ENCODE measurements around the gene C9.
A peak's percentile ranks its signal among the peaks of the same experiment; 100 is the strongest.
"Not testable (repeated sequence)": the region's sequence is repeated elsewhere in the genome, so short reads cannot be mapped to it uniquely, and the experiment has no call there.

The C9 gene

GRCh38 chr5:39331861-39332381 lies 32.4 kb downstream of the C9 start:
- no peak for DNase-seq (ENCODE audit: low read depth in 1 of 2, low spot score in 1 of 2)

GRCh38 chr5:39328731-39329130 lies 35.6 kb downstream of the C9 start:
- DNase-seq (ENCODE audit: low read depth in 1 of 2, low spot score in 1 of 2) = no peak

- DNase-seq (ENCODE audit: low read depth in 1 of 2, low spot score in 1 of 2) = no peak
Observed at GRCh38 chr5:39323542-39323941, 40.8 kb downstream of the C9 start.

- no peak for DNase-seq (ENCODE audit: low read depth in 1 of 2, low spot score in 1 of 2)
Observed at GRCh38 chr5:39319395-39319794, 44.9 kb downstream of the C9 start.

GRCh38 chr5:39316464-39316863 lies 47.8 kb downstream of the C9 start:
- not testable (repeated sequence) for DNase-seq (ENCODE audit: low read depth in 1 of 2, low spot score in 1 of 2)

- DNase-seq (ENCODE audit: low read depth in 1 of 2, low spot score in 1 of 2) = no peak
Observed at GRCh38 chr5:39315995-39316394, 48.3 kb downstream of the C9 start.

GRCh38 chr5:39314591-39314990 lies 49.7 kb downstream of the C9 start:
- no peak for DNase-seq (ENCODE audit: low read depth in 1 of 2, low spot score in 1 of 2)

- no peak for DNase-seq (ENCODE audit: low read depth in 1 of 2, low spot score in 1 of 2)
Observed at GRCh38 chr5:39309534-39309933, 54.8 kb downstream of the C9 start.

GRCh38 chr5:39302472-39302871 lies 61.8 kb downstream of the C9 start:
- DNase-seq (ENCODE audit: low read depth in 1 of 2, low spot score in 1 of 2) = no peak

- no peak for DNase-seq (ENCODE audit: low read depth in 1 of 2, low spot score in 1 of 2)
Observed at GRCh38 chr5:39301406-39301805, 62.9 kb downstream of the C9 start.

GRCh38 chr5:39299962-39300361 lies 64.3 kb downstream of the C9 start:
- DNase-seq (ENCODE audit: low read depth in 1 of 2, low spot score in 1 of 2) = no peak

GRCh38 chr5:39294736-39295135 lies 69.6 kb downstream of the C9 start:
- no peak for DNase-seq (ENCODE audit: low read depth in 1 of 2, low spot score in 1 of 2)

- no peak for DNase-seq (ENCODE audit: low read depth in 1 of 2, low spot score in 1 of 2)
Observed at GRCh38 chr5:39284552-39284951, 79.7 kb downstream of the C9 start.

- peak in 1 of 2 donors; percentile 35 for DNase-seq (ENCODE audit: low read depth in 1 of 2, low spot score in 1 of 2)
Observed at GRCh38 chr5:39283231-39283818, 81.0 kb downstream of the C9 start.

- DNase-seq (ENCODE audit: low read depth in 1 of 2, low spot score in 1 of 2) = no peak
Observed at GRCh38 chr5:39282561-39282960, 81.7 kb downstream of the C9 start.

- not testable (repeated sequence) for DNase-seq (ENCODE audit: low read depth in 1 of 2, low spot score in 1 of 2)
Observed at GRCh38 chr5:39275865-39276264, 88.4 kb downstream of the C9 start.

GRCh38 chr5:39274398-39275085 lies 89.8 kb downstream of the C9 start:
- no peak for DNase-seq (ENCODE audit: low read depth in 1 of 2, low spot score in 1 of 2)

GRCh38 chr5:39273314-39273954 lies 90.9 kb downstream of the C9 start:
- no peak for DNase-seq (ENCODE audit: low read depth in 1 of 2, low spot score in 1 of 2)

GRCh38 chr5:39272869-39273231 lies 91.4 kb downstream of the C9 start:
- DNase-seq (ENCODE audit: low read depth in 1 of 2, low spot score in 1 of 2) = not testable (repeated sequence)

- no peak for DNase-seq (ENCODE audit: low read depth in 1 of 2, low spot score in 1 of 2)
Observed at GRCh38 chr5:39270225-39270848, 94.0 kb downstream of the C9 start.

GRCh38 chr5:39267186-39267585 lies 97.1 kb downstream of the C9 start:
- DNase-seq (ENCODE audit: low read depth in 1 of 2, low spot score in 1 of 2) = no peak

- DNase-seq (ENCODE audit: low read depth in 1 of 2, low spot score in 1 of 2) = no peak
Observed at GRCh38 chr5:39266442-39266841, 97.9 kb downstream of the C9 start.
